ENCODE results near the gene SH2D6.

DNA sequence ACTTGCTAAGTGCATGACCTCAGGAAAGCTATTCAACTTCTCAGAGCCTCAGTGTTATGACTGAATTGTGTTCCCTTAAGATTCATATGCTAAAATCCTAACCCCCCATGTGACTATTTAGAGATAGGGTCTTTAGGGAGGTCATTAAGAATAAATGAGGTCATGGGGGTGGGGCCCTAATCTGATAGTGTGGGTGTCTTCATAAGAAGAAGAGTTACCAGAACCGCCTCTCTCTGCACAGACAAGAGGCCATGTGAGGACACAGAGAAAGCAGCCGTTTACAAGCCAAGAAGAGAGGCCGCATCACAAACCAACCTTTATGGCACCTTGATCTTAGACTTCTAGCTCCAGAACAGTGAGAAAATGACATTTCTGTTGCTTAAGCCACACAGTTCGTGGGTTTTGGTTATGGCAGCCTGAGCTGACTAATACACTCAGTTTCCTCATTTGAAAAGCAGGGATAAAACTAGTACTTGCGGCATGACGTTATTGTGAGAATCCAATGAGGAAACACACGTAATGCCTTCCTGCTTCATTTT, 9.9 kb downstream of the SH2D6 start:
- TF ChIP-seq POLR2A (IDR thresholded peaks at IDR 0.05; ENCODE audit: control extremely low read depth in 1 of 2, low read depth in 2 of 2, low read length in 2 of 2) (no peak), HDAC2 (IDR thresholded peaks at IDR 0.05; ENCODE audit: borderline replicate concordance in 1 of 2, low read depth in 2 of 2, low read length in 2 of 2) (no peak), SP2 (IDR thresholded peaks at IDR 0.05; ENCODE audit: low read length) (no peak), EZH2 (IDR thresholded peaks at IDR 0.05; ENCODE audit: low read depth, low read length, severe bottlenecking) (no peak)
- TF ChIP-seq, protein P1, sequence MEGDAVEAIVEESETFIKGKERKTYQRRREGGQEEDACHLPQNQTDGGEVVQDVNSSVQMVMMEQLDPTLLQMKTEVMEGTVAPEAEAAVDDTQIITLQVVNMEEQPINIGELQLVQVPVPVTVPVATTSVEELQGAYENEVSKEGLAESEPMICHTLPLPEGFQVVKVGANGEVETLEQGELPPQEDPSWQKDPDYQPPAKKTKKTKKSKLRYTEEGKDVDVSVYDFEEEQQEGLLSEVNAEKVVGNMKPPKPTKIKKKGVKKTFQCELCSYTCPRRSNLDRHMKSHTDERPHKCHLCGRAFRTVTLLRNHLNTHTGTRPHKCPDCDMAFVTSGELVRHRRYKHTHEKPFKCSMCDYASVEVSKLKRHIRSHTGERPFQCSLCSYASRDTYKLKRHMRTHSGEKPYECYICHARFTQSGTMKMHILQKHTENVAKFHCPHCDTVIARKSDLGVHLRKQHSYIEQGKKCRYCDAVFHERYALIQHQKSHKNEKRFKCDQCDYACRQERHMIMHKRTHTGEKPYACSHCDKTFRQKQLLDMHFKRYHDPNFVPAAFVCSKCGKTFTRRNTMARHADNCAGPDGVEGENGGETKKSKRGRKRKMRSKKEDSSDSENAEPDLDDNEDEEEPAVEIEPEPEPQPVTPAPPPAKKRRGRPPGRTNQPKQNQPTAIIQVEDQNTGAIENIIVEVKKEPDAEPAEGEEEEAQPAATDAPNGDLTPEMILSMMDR (IDR thresholded peaks at IDR 0.05; ENCODE audit: control extremely low read depth in 1 of 3, insufficient read depth in 1 of 3, low read depth in 1 of 3, low read length in 3 of 3) = no peak

Measured in H1 (cell line).